OCI-LY1 (cell line): ENCODE data around the gene IL20RA.

Source experiments
- EZH2 ChIP-seq: fragments of 200-600 bp; sonication (generic), shearing (Covaris generic); IDR thresholded peaks from 2 replicates; pipeline ENCODE4 v1.8.0; 2017; ENCODE audit warnings: borderline replicate concordance, mixed run types, mild to moderate bottlenecking, antibody characterized with exemption, low read length, moderate library complexity, mixed read lengths
- TF ChIP-seq, protein P1 (sequence below): fragments of 200-600 bp; sonication (generic), shearing (Covaris generic); IDR thresholded peaks from 2 replicates; pipeline ENCODE4 v1.5.1; 2017; ENCODE audit warnings: mild to moderate bottlenecking, antibody characterized with exemption, low read length, moderate library complexity, mixed read lengths

DNA sequence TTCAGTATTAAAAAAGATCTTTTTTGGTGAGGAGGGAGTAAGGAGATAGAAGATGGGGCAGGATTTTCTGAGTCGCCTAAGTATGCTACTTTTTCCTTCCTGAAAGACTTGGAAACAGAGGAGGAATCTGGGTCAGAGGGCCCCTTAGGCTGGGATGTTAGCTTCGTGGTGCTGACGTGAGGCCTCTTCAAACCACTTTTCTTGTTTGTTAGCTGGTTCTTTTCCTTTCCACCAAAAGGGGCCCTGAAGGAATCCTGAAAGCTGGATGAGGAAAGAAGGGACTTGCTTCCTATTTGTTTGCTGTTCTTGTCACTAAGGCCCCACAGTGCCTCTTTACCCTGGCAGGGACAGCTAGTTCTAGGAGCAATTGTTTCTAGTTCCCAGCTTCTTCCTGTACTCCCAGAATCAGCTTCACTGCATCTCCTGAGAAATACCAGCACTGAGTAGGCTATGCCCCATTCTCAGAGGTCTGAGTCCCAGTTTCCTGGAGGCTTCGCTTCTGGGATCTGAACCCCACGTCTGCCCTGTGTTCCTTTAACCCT lies 2.2 kb upstream of the IL20RA start:
- TF ChIP-seq, protein P1, sequence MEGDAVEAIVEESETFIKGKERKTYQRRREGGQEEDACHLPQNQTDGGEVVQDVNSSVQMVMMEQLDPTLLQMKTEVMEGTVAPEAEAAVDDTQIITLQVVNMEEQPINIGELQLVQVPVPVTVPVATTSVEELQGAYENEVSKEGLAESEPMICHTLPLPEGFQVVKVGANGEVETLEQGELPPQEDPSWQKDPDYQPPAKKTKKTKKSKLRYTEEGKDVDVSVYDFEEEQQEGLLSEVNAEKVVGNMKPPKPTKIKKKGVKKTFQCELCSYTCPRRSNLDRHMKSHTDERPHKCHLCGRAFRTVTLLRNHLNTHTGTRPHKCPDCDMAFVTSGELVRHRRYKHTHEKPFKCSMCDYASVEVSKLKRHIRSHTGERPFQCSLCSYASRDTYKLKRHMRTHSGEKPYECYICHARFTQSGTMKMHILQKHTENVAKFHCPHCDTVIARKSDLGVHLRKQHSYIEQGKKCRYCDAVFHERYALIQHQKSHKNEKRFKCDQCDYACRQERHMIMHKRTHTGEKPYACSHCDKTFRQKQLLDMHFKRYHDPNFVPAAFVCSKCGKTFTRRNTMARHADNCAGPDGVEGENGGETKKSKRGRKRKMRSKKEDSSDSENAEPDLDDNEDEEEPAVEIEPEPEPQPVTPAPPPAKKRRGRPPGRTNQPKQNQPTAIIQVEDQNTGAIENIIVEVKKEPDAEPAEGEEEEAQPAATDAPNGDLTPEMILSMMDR, result no peak
- no peak for TF ChIP-seq EZH2
